IMR-90 (cell line): ENCODE results near the gene CSNK1D. TPM values are rescaled to one million over a fixed set of nuclear protein-coding genes. Genes with fewer than 3 reads are reported as not detected.

ENCODE experiments used
- BHLHE40 ChIP-seq: fragments of 150-350 bp; IDR thresholded peaks from 2 replicates; pipeline ENCODE4 v1.6.1; 2016; ENCODE audit warnings: mild to moderate bottlenecking, low read depth, low read length
- CEBPB ChIP-seq: IDR thresholded peaks from 2 replicates; pipeline ENCODE4 v1.6.1; 2012; ENCODE audit warnings: low read depth, low read length, improper control_type of control experiment
- ELK1 ChIP-seq: fragments of 150-350 bp; IDR thresholded peaks from 2 replicates; pipeline ENCODE4 v1.6.1; 2016; ENCODE audit warnings: low read depth, mild to moderate bottlenecking, low read length, moderate library complexity, borderline replicate concordance
- FOS ChIP-seq: fragments of 150-350 bp; IDR thresholded peaks from 2 replicates; pipeline ENCODE4 v1.6.1; 2016; ENCODE audit warnings: low read depth, low read length
- NFE2L2 ChIP-seq: fragments of 150-350 bp; IDR thresholded peaks from 2 replicates; pipeline ENCODE4 v1.6.1; 2016; ENCODE audit warnings: low read depth, mild to moderate bottlenecking, low read length
- polyA plus RNA-seq, 3 experiments: library from polyadenylated mRNA; depleted of rRNA; stranded (reverse); fragments of >200 nt; gene quantifications; 2 replicates each; pipeline ENCODE4 v1.2.3, GENCODE V29; 2012; ENCODE audit warnings: low replicate concordance in 1 of 3
- total RNA-seq: library from RNA; depleted of rRNA; stranded (reverse); fragments of >200 nt; gene quantifications from 2 replicates; pipeline ENCODE4 v1.2.3, GENCODE V29; 2012

CSNK1D gene
- total and polyA plus RNA-seq, 2 of the 4 experiments (the other 2 are of a cell fraction), result 47.1 to 186 TPM

GRCh38 chr17:82232876-82233785 lies 40.4 kb downstream of the CSNK1D start (continued):
- TF ChIP-seq ELK1 (no peak), BHLHE40 (no peak), CEBPB (no peak), NFE2L2 (no peak), FOS (no peak)
